ENCODE results near the gene ANKS4B. TPM values are rescaled to one million over a fixed set of nuclear protein-coding genes. Genes with fewer than 3 reads are reported as not detected.

ANKS4B gene
- total RNA-seq, 2 experiments from 2014 or later = not detected

GRCh38 chr16:21301168-21301894, 67.8 kb downstream of the ANKS4B start:
- DNase-seq = peak; percentile 58
- peaks cover 47% of the 10 kb centered on the region for H3K27me3 Mint-ChIP-seq
- no peaks in the 10 kb centered on the region for H3K36me3 Mint-ChIP-seq (ENCODE audit: low read depth)
- H3K4me3 Mint-ChIP-seq = peak overlapping the region; percentile 86
- CTCF ChIA-PET = interaction anchor here (0.7 to 1.4 kb wide), 5 partner anchors 24 to 1122 kb away, joined by 3 to 4 read pairs (median 3); no protein-coding TSS in a partner anchor
- peak overlapping the region; percentile 65 for H3K27ac Mint-ChIP-seq
- no peaks in the 10 kb centered on the region for H3K9me3 Mint-ChIP-seq
- H3K4me1 Mint-ChIP-seq = peaks cover 24% of the 10 kb centered on the region
- POLR2A ChIA-PET = interaction anchor here (0.6 kb wide), 1 partner anchor 255 kb away, joined by 3 read pairs; no protein-coding TSS in a partner anchor

GRCh38 chr16:21301895-21302291, 68.4 kb downstream of the ANKS4B start:
- DNase-seq = no peak
- ChIA-PET POLR2A (no interaction called here), CTCF (interaction anchor here (1.4 kb wide), 1 partner anchor 24 kb away, joined by 3 read pairs; no protein-coding TSS in a partner anchor)
- H3K4me3 Mint-ChIP-seq = peak overlapping the region; percentile 86
- H3K27me3 Mint-ChIP-seq = peaks cover 44% of the 10 kb centered on the region
- no peaks in the 10 kb centered on the region for H3K9me3 Mint-ChIP-seq
- H3K4me1 Mint-ChIP-seq = peaks cover 24% of the 10 kb centered on the region
- H3K36me3 Mint-ChIP-seq (ENCODE audit: low read depth) = no peaks in the 10 kb centered on the region
- H3K27ac Mint-ChIP-seq = no peak overlapping the region

GRCh38 chr16:21302454-21302853, 69.0 kb downstream of the ANKS4B start:
- ChIA-PET POLR2A (no interaction called here), CTCF (interaction anchor here (1.4 kb wide), 1 partner anchor 25 kb away, joined by 3 read pairs; no protein-coding TSS in a partner anchor)
- H3K36me3 Mint-ChIP-seq (ENCODE audit: low read depth) = no peaks in the 10 kb centered on the region
- H3K9me3 Mint-ChIP-seq = no peaks in the 10 kb centered on the region
- peak overlapping the region; percentile 86 for H3K4me3 Mint-ChIP-seq
- H3K27me3 Mint-ChIP-seq = peaks cover 44% of the 10 kb centered on the region
- peaks cover 24% of the 10 kb centered on the region for H3K4me1 Mint-ChIP-seq
- DNase-seq = no peak
- no peak overlapping the region for H3K27ac Mint-ChIP-seq

- no peaks in the 10 kb centered on the region for H3K9me3 Mint-ChIP-seq
- H3K36me3 Mint-ChIP-seq (ENCODE audit: low read depth) = no peaks in the 10 kb centered on the region
- H3K27ac Mint-ChIP-seq = no peak overlapping the region
- peaks cover 24% of the 10 kb centered on the region for H3K4me1 Mint-ChIP-seq
- H3K27me3 Mint-ChIP-seq = peaks cover 39% of the 10 kb centered on the region
- DNase-seq = no peak
- CTCF ChIA-PET = interaction anchor here (1.4 kb wide), 1 partner anchor 26 kb away, joined by 3 read pairs; no protein-coding TSS in a partner anchor
- POLR2A ChIA-PET = no interaction called here
- H3K4me3 Mint-ChIP-seq = no peak overlapping the region
These were observed 69.5 kb downstream of the ANKS4B start for GRCh38 chr16:21302898-21303528.

Other genes starting within 250 kb of the ANKS4B start
- not detected for gene DNAH3, start 82.9 kb upstream of the ANKS4B start, total RNA-seq
- gene LDAF1, start 75.0 kb upstream of the ANKS4B start, total RNA-seq = 10 to 100 TPM; 11.2 to 13.6 TPM
- not detected for gene ZP2, start 22.1 kb upstream of the ANKS4B start, total RNA-seq
- not detected for gene CRYM, start 44.6 kb downstream of the ANKS4B start, total RNA-seq